Measurements from ENCODE around the gene PPP2R2C.

Gene PPP2R2C

DNA sequence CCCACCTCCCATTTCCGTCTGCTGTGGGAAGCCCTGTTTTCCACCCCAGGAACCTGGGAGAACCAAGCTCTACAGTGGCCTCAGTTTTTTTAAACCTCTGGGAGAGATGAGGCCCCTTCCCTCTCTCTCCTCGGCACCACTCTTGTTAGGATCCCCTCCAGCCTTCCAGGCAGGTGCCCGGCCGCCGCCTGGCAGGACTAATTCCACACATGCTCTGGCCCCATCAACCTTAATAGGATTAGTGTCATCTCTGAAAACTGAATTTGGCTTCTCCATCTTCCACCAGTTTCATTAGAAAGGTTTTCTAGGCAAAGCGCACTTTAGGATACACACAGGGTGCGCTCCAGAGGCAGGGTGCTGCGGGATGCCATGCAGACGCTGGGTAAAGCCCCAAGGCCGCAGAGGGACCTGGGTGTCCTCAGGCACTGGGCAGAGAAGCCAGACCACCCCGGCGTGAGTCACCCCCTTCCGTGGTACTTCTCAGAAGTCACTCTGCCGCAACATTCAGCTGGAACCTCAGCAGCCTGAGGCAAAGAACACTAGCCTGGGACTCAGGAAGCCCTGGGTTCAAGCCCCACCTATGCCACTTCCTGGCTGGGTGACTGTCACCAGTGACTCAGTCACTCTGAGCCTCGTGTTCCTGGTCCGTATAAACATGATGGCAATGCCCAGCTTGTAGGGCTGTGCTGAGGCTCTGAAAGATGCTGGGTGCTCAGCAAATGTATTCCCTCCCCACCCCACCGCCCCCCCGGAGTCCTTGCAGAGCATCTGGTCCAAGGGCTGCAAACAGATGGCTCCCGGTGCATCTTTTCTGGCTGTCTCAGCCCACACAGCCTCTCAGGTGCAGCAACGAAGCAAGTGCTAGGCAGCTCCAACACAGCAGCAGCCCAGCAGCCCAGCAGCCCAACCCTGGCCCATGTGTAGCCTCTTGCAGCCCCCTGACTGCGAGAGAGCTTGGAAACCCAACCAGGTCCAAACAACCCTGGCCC, 29.1 kb downstream of the PPP2R2C start:
- CTCF ChIA-PET = no interaction called here
- POLR2A ChIA-PET = no interaction called here
- no peak for DNase-seq (ENCODE audit: extremely low spot score)
- TF ChIP-seq BHLHE40 (IDR thresholded peaks at IDR 0.05; ENCODE audit: borderline replicate concordance) (no peak), LEF1 (IDR thresholded peaks at IDR 0.05; ENCODE audit: borderline replicate concordance) (no peak), TARDBP (IDR thresholded peaks at IDR 0.05) (no peak), HDGF (IDR thresholded peaks at IDR 0.05; ENCODE audit: borderline replicate concordance) (no peak), SUZ12 (IDR thresholded peaks at IDR 0.05) (no peak), FOXA1 (IDR thresholded peaks at IDR 0.05) (no peak), L3MBTL2 (conservative IDR thresholded peaks at IDR 0.05) (no peak), CTBP1 (IDR thresholded peaks at IDR 0.05; ENCODE audit: borderline replicate concordance) (no peak), FOXM1 (IDR thresholded peaks at IDR 0.05; ENCODE audit: borderline replicate concordance) (no peak), ZNF384 (IDR thresholded peaks at IDR 0.05) (no peak), ARNT (IDR thresholded peaks at IDR 0.05) (no peak), FOXK2 (IDR thresholded peaks at IDR 0.05) (no peak), SP1 (IDR thresholded peaks at IDR 0.05) (no peak), ELF4 (IDR thresholded peaks at IDR 0.05) (no peak), NFRKB (IDR thresholded peaks at IDR 0.05) (no peak)
- TF ChIP-seq, protein P1, sequence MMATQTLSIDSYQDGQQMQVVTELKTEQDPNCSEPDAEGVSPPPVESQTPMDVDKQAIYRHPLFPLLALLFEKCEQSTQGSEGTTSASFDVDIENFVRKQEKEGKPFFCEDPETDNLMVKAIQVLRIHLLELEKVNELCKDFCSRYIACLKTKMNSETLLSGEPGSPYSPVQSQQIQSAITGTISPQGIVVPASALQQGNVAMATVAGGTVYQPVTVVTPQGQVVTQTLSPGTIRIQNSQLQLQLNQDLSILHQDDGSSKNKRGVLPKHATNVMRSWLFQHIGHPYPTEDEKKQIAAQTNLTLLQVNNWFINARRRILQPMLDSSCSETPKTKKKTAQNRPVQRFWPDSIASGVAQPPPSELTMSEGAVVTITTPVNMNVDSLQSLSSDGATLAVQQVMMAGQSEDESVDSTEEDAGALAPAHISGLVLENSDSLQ (IDR thresholded peaks at IDR 0.05) = no peak

DNA sequence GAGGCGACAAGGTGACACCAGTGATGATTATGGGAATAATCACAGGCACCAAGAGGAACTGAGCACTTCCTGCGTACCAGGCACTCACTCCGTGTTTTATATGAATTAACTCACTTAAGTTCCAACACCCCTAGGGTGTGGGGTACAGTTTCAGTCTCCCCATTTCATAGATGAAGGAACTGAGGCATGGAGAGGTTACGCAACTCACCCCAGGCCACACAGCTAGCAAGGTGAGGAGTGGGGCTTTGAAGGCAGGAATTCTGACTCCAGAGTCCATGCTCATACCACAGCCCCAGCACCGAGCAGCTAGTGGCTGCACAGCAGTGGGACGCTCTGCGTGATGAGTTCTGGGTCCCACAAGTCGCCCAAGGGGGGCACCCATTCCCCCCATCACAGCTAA, 29.9 kb downstream of the PPP2R2C start:
- POLR2A ChIA-PET = no interaction called here
- no peak for DNase-seq (ENCODE audit: extremely low spot score)
- TF ChIP-seq CTBP1 (IDR thresholded peaks at IDR 0.05; ENCODE audit: borderline replicate concordance) = no peak
- no peak for TF ChIP-seq SP1 (IDR thresholded peaks at IDR 0.05)
- TF ChIP-seq NFRKB (IDR thresholded peaks at IDR 0.05) = no peak
- TF ChIP-seq ARNT (IDR thresholded peaks at IDR 0.05) = no peak
- no peak for TF ChIP-seq FOXA1 (IDR thresholded peaks at IDR 0.05)
- no peak for TF ChIP-seq FOXM1 (IDR thresholded peaks at IDR 0.05; ENCODE audit: borderline replicate concordance)
- TF ChIP-seq BHLHE40 (IDR thresholded peaks at IDR 0.05; ENCODE audit: borderline replicate concordance) = no peak
- no peak for TF ChIP-seq SUZ12 (IDR thresholded peaks at IDR 0.05)
- TF ChIP-seq LEF1 (IDR thresholded peaks at IDR 0.05; ENCODE audit: borderline replicate concordance) = no peak
- no peak for TF ChIP-seq TARDBP (IDR thresholded peaks at IDR 0.05)
- CTCF ChIA-PET = no interaction called here

DNA sequence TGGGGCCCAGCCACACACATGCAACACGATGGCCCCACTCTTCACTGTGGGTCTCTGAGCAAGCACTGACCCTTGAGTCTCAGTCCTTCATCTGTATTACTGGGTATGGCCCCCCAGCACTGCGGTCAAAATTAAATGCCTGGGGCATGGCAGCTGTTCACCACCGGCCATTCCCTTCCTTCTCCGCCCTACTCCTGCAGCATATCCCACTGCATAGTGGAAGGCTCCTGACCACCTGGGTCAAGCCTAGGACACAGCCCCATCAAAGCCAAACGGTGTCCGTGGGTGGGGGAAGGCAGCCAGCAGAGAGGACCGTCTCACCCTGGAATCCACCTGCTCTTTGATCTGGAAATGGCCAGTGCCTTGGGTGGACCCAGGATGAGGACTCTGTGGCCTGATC, 30.7 kb downstream of the PPP2R2C start:
- TF ChIP-seq FOXA1 (IDR thresholded peaks at IDR 0.05) = no peak
- DNase-seq (ENCODE audit: extremely low spot score) = no peak
- ChIA-PET POLR2A (no interaction called here), CTCF (no interaction called here)

DNA sequence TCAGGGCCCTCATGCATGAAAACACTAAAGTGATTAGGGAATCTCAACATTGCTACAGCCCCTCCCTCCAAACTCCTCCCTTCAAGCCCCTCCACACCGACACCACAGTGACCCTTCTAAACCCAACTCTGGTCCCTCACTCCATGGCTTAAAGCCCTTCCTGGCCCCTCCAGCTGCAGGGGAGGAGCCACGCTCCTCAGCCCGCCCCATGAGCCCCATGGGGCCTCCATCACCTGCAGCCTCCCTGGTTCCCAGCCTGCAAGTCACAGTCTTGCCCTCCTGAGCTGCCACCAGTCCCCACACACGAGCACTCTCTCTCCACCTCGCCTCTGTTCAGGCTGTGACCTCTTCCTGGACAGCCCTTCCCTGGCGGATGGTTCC, 31.2 kb downstream of the PPP2R2C start:
- ChIA-PET POLR2A (interaction anchor here (0.5 kb wide), 1 partner anchor 442 kb away, joined by 3 read pairs; no protein-coding TSS in a partner anchor), CTCF (no interaction called here)
- TF ChIP-seq HDGF (IDR thresholded peaks at IDR 0.05; ENCODE audit: borderline replicate concordance) (no peak), SP1 (IDR thresholded peaks at IDR 0.05) (no peak), LEF1 (IDR thresholded peaks at IDR 0.05; ENCODE audit: borderline replicate concordance) (no peak), FOXK2 (IDR thresholded peaks at IDR 0.05) (no peak), NFRKB (IDR thresholded peaks at IDR 0.05) (no peak), ELF4 (IDR thresholded peaks at IDR 0.05) (no peak)
- DNase-seq (ENCODE audit: extremely low spot score) = no peak

DNA sequence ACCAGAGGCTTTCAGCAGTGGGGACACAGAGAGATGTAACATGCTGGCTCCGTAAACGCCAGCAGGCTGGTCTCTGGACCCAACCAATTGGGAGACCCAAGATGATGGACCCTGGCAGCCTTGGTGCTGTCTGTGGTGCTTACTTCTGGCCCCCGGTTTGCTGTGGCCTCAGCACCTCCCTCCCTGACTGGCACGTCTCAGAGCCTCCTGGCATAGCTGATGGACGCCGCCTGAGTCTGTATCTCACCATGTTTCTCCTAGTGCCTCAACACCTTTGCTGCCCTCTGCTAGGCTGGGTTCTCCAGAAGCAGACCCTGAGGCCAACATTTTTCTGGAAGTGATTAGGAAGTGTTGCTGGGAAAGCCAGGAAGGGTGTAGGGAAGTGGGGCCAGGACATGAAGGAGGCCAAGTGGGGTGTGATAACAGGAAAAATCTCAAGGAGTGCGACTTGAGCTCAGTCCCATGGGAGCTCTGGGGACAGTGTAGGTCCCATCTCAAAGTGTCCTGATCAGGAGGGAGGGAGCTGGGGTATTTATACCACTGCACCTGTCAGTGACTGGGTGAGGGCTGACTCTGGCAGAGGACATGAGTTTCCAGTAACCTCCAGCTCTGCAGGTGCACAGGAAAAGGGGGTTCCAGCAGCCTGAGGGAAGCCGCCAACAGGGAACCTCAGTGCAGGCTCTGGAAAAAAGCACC, 31.8 kb downstream of the PPP2R2C start:
- POLR2A ChIA-PET = interaction anchor here (0.5 kb wide), 1 partner anchor 442 kb away, joined by 3 read pairs; no protein-coding TSS in a partner anchor
- DNase-seq (ENCODE audit: extremely low spot score) = no peak
- TF ChIP-seq FOXM1 (IDR thresholded peaks at IDR 0.05; ENCODE audit: borderline replicate concordance) = no peak
- no peak for TF ChIP-seq SP1 (IDR thresholded peaks at IDR 0.05)
- TF ChIP-seq FOXK2 (IDR thresholded peaks at IDR 0.05) = no peak
- TF ChIP-seq CTBP1 (IDR thresholded peaks at IDR 0.05; ENCODE audit: borderline replicate concordance) = no peak
- no peak for TF ChIP-seq FOXA1 (IDR thresholded peaks at IDR 0.05)
- no peak for TF ChIP-seq TARDBP (IDR thresholded peaks at IDR 0.05)
- TF ChIP-seq BHLHE40 (IDR thresholded peaks at IDR 0.05; ENCODE audit: borderline replicate concordance) = no peak
- no peak for TF ChIP-seq L3MBTL2 (conservative IDR thresholded peaks at IDR 0.05)
- TF ChIP-seq LEF1 (IDR thresholded peaks at IDR 0.05; ENCODE audit: borderline replicate concordance) = no peak
- no peak for TF ChIP-seq ELF4 (IDR thresholded peaks at IDR 0.05)
- no peak for TF ChIP-seq HDGF (IDR thresholded peaks at IDR 0.05; ENCODE audit: borderline replicate concordance)
- TF ChIP-seq, protein P1 (IDR thresholded peaks at IDR 0.05) = no peak
- no peak for TF ChIP-seq SUZ12 (IDR thresholded peaks at IDR 0.05)
- TF ChIP-seq NFRKB (IDR thresholded peaks at IDR 0.05) = no peak
- TF ChIP-seq ZNF384 (IDR thresholded peaks at IDR 0.05) = no peak
- TF ChIP-seq ARNT (IDR thresholded peaks at IDR 0.05) = no peak
- CTCF ChIA-PET = no interaction called here

DNA sequence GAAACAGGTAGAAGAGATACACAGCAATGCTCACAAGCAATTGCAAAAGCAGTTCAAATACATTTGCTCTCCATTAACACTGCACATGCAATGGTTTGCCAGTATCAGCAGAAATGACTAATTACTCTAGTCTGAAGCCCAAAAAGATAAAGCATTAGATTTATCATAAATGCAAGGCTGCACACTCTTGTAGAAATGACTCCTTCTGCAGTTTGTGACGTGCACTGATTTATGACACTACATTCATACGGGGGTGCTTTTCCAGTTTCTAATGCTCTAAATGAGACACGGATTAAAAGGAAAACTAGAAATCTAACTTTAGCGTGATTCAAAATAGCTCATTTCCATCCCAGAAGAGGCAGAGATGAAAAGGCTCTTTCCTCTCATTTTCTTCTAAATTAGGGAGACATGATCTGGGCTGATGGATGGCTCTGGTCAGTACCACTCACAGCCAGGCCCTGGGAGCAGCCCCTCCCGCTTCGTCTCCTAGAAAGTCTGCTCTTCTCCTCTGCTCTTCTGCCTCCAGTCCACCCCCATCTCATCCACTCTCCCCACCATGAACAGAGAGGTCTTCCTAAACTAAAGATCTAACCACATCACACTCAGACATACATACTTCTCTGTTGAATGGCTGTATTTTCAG, 33.2 kb downstream of the PPP2R2C start:
- TF ChIP-seq ARNT (IDR thresholded peaks at IDR 0.05) (no peak), HDGF (IDR thresholded peaks at IDR 0.05; ENCODE audit: borderline replicate concordance) (no peak), NFRKB (IDR thresholded peaks at IDR 0.05) (no peak), ZNF384 (IDR thresholded peaks at IDR 0.05) (no peak), FOXK2 (IDR thresholded peaks at IDR 0.05) (no peak), SUZ12 (IDR thresholded peaks at IDR 0.05) (no peak), BHLHE40 (IDR thresholded peaks at IDR 0.05; ENCODE audit: borderline replicate concordance) (no peak)
- TF ChIP-seq, protein P1 (IDR thresholded peaks at IDR 0.05) = no peak
- ChIA-PET POLR2A (no interaction called here), CTCF (no interaction called here)
- DNase-seq (ENCODE audit: extremely low spot score) = no peak

Data from HEK293T (cell line).